GM19397 (cell line): ENCODE data around the gene MARCHF5.

ENCODE experiments used
- ATAC-seq: cut with Tn5 transposase; IDR thresholded peaks from one replicate; pipeline ENCODE4 v1.9.1; 2021; ENCODE audit warnings: mild to moderate bottlenecking, moderate library complexity; ENCODE audit not compliant: unreplicated experiment

MARCHF5 gene

GRCh38 chr10:92290837-92291615 lies at the start of gene MARCHF5, which contains the start of gene CPEB3:
Gene MARCHF5, plus strand, starts transcription at chr10:92291167. Its CDS starts 328 bp downstream, at chr10:92291495.
Gene CPEB3, minus strand, starts transcription at chr10:92291078. Its CDS starts 50,728 bp downstream, at chr10:92240350.
- ATAC-seq, result peak; percentile 99

GRCh38 chr10:92241501-92241900 lies 49.5 kb upstream of the MARCHF5 start:
- no peak for ATAC-seq

- no peak for ATAC-seq
These were observed 48.6 kb upstream of the MARCHF5 start for GRCh38 chr10:92242380-92242779.

GRCh38 chr10:92242910-92243671 lies 47.9 kb upstream of the MARCHF5 start:
- no peak for ATAC-seq

- ATAC-seq, result no peak
These were observed 46.2 kb upstream of the MARCHF5 start for GRCh38 chr10:92244796-92245195.

GRCh38 chr10:92248566-92248965 lies 42.4 kb upstream of the MARCHF5 start:
- no peak for ATAC-seq

GRCh38 chr10:92263396-92263795 lies 27.6 kb upstream of the MARCHF5 start:
- no peak for ATAC-seq

GRCh38 chr10:92264249-92264648 lies 26.7 kb upstream of the MARCHF5 start:
- ATAC-seq, result no peak

- no peak for ATAC-seq
These were observed 25.2 kb upstream of the MARCHF5 start for GRCh38 chr10:92265687-92266258.

- no peak for ATAC-seq
These were observed 23.6 kb upstream of the MARCHF5 start for GRCh38 chr10:92267343-92267742.

- ATAC-seq, result no peak
These were observed 22.2 kb upstream of the MARCHF5 start for GRCh38 chr10:92268748-92269147.

- ATAC-seq, result no peak
These were observed 16.9 kb upstream of the MARCHF5 start for GRCh38 chr10:92274071-92274470.

GRCh38 chr10:92278996-92279696 lies 11.8 kb upstream of the MARCHF5 start:
- ATAC-seq, result no peak

GRCh38 chr10:92284112-92284704 lies 6.8 kb upstream of the MARCHF5 start:
- no peak for ATAC-seq

GRCh38 chr10:92290076-92290836 lies 711 bp upstream of the MARCHF5 start:
- peak; percentile 18 for ATAC-seq

- ATAC-seq, result no peak
These were observed 574 bp downstream of the MARCHF5 start for GRCh38 chr10:92291616-92291865.

GRCh38 chr10:92291921-92292845 lies 1.2 kb downstream of the MARCHF5 start:
- no peak for ATAC-seq

- ATAC-seq, result no peak
These were observed 7.5 kb downstream of the MARCHF5 start for GRCh38 chr10:92298487-92298886.

GRCh38 chr10:92303096-92303495 lies 12.1 kb downstream of the MARCHF5 start:
- ATAC-seq, result no peak
